ENCODE measurements around the gene NGEF.
"Not testable (repeated sequence)": the region's sequence is repeated elsewhere in the genome, so short reads cannot be mapped to it uniquely, and the experiment has no call there.

NGEF gene

DNA sequence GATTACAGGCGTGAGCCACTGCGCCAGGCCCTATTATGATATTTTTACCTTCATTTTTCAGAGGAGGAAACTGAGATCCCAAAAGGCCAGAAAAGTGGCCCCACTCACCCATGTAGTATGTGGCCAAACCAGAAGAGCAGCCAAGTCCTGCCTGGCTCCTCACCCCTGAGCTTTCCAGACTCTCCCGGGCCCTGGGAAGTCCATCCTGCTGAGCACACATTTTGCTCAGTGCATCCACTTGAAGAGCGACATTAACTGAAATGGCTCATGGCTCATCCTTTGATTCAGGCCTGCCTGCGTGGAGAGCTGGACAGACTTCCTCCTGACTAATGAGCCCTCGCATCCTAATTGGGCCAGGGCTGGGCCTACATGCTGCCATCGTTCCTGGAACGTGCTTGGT, 9.5 kb upstream of the NGEF start:
- DNase-seq: no peak

DNA sequence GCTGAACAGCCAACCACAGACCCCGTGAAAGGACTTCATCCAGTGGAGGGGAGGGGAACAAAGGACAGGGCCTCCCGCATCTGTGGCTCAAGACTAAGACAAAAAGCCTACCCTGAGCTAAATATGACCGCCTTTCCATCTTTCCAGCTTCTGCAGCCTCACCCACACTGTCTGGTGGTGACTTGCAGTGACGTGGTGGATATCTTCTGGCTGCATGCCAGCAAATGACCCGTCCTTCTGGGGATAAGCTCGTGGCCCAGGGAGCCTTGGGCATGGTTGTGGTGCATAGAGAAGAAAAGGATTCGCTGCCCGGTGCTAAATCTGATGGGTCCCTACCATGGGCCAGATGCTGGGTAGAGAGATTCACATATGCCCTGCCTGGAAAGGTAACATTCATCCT, 8.7 kb upstream of the NGEF start:
- DNase-seq: no peak

DNA sequence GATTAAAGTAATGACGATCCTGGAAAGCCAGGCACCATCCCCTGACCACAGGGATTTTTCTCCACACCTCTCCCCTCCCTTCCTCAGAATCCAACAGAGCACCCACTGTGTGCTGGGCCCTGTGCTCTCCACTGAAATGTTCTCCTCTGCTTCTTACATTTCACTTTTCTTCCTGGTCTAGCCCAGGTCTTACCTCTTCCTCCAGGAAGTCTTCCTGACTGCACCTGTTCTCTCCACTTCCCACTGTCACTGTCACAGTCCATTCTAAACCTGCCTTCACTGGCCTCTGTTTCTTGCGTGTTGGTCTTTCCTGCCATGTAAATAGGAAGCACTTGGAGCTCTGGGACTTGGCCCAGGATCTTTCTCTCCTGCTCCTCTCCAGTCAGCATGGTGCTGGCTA, 7.4 kb upstream of the NGEF start:
- DNase-seq: no peak

DNA sequence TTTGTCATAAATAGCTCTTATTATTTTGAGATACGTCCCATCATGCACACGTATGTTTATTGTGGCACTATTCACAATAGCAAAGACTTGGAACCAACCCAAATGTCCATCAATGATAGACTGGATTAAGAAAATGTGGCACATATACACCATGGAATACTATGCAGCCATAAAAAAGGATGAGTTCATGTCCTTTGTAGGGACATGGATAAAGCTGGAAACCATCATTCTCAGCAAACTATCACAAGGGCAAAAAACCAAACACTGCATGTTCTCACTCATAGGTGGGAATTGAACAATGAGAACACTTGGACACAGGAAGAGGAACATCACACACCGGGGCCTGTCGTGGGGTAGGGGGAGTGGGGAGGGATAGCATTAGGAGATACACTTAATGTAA, 6.6 kb upstream of the NGEF start:
- not testable (repeated sequence) for DNase-seq

DNA sequence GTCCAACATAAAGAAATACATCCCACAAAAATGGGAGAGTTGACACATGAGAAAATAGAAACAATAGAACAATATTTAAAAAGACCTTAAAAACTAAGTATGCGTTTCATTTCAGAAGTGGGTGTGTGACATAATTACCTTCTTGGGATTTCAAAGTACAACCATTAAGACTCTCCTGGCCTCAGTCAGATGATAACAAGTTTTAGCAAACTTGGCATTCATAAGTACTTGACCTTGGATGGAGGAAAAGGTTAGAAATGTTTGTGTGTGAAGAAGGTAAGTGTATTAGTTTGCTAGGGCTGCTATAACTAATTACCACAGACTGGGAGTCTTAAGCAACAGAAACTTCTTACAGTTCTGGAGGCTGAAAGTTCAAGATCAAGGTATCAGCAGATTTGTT, 4.9 kb upstream of the NGEF start:
- no peak for DNase-seq

GRCh38 chr2:233015019-233015645, 2.1 kb upstream of the NGEF start:
- no peak for DNase-seq

- no peak for DNase-seq
Measured at GRCh38 chr2:233013650-233014049, 594 bp upstream of the NGEF start.

DNA sequence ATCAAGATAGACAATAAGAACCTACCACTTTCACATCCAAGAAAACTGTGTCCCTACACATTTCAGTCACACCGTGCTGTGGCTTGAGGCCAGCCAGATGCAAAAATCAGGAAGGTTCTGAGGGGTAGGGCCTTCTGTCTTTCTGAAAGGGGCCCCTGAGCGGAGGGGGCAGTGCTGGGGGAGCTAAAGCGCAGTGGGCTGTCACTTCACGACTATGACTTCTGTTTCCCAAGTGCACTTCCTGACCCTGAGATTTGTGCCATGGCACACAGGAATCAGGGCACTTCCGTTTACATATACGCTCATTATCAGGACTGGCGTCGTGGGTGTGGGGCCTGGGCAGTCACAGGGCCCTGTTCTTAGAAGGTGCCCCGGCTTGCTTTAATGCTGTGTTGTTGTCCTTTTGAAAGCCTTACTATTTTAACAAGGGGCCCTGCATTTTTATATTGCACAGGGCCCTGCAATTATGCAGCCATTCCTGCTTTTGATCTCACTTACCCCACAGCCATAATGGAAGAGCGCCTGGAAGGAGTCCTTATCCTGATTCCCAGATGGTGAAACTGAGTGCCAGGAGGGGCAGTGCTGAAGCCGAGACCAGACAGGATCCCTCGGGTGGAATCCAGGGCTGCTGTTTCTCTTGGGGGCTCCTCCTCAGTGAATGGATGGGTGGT, 620 bp downstream of the NGEF start:
- no peak for DNase-seq

- DNase-seq: no peak
Measured at GRCh38 chr2:233011702-233012131, 1.3 kb downstream of the NGEF start.

- no peak for DNase-seq
Measured at GRCh38 chr2:233011268-233011650, 1.8 kb downstream of the NGEF start.

DNA sequence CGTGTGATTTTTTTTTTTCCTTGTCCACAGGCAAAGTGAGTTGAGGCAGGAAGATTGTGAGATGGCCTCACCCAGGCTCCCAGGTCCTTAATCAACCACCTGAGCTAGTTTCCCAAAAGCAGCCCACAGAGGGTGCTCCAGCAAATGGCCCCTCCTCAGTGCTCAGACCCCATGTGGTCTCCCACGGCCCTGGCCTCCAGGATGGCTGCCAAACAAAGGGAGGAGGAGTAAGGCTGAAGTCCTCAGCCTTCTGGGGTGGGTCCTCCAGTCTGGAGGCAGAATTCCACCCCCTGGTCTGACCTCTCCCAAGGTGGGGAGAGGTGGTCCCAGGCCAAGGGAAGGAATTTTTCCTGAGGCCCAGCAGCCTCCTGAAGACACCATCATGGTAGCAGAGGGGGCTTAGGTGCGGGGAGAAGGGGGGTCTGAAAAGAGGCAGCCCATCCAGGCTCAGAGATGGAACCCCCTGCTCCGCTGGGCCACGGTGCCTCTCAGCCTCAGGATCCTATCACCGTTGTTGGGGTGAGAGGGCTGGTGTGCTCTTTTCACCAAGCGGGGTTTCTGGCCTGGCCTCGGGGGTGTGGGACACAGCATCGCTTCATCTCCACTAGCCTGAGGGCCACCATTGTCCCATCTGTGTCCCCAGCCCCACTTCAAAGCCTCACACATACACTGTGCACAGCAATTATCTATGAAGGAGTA, 2.3 kb downstream of the NGEF start:
- no peak for DNase-seq

DNA sequence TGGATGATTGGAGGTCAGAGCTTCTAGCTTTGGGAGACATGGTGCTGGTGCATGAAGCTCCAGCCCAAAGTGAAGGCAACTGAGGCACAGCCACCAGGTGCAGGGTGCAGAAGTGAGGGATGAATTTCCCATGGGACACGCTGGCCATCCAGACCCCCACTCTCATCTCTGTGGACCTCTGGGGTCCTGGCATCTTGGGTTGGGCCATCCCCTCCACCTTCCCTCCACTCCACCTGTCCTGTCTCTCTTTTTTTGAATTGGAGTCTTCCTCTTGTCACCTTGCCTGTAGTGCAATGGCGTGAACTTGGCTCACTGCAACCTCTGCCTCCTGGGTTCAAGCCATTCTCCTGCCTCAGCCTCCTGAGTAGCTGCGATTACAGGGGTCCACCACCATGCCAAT, 3.4 kb downstream of the NGEF start:
- DNase-seq: no peak

- no peak for DNase-seq
Measured at GRCh38 chr2:233007739-233008138, 5.3 kb downstream of the NGEF start.

GRCh38 chr2:233007270-233007669, 5.8 kb downstream of the NGEF start:
- DNase-seq: no peak

- no peak for DNase-seq
Measured at GRCh38 chr2:233006648-233007047, 6.4 kb downstream of the NGEF start.

DNA sequence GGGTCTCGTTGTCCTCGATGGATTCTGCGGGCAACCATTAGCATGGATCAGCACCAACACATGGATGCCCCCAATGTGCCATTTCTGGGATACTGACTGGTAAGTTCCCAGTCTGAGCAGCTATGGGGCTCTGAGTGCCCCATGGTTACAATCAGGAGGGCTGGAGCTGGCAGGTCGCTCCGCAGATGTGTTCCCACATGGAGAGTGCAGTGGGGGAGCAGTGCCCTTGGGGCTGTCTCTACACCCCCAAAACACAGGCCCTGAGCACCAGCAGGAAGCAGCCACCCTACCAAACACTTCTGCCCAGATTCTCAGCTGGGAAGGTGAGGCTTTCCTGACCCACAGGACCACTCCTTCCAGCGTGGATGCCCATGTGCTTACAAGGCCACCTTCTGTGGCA, 8.0 kb downstream of the NGEF start:
- no peak for DNase-seq

- no peak for DNase-seq
Measured at GRCh38 chr2:233003658-233004555, 9.1 kb downstream of the NGEF start.

- no peak for DNase-seq
Measured at GRCh38 chr2:233002829-233003657, 10.0 kb downstream of the NGEF start.

- DNase-seq: no peak
Measured at GRCh38 chr2:233000886-233001750, 11.9 kb downstream of the NGEF start.

- no peak for DNase-seq
Measured at GRCh38 chr2:232999354-232999753, 13.7 kb downstream of the NGEF start.

GRCh38 chr2:232998666-232998985, 14.4 kb downstream of the NGEF start:
- no peak for DNase-seq
